Measurements from ENCODE around the gene P4HA1.

- TF ChIP-seq CTCF (IDR thresholded peaks at IDR 0.05; ENCODE audit: extremely low read depth in 1 of 2, insufficient read depth in 1 of 2, low read depth in 1 of 2, low read length in 2 of 2) = no peak
- TF ChIP-seq EZH2 (IDR thresholded peaks at IDR 0.05; ENCODE audit: borderline replicate concordance, low read depth, low read length, severe bottlenecking) = no peak
- no peak for TF ChIP-seq POLR2AphosphoS5 (IDR thresholded peaks at IDR 0.05; ENCODE audit: insufficient read depth, low read depth, low read length)
- TF ChIP-seq POLR2A (IDR thresholded peaks at IDR 0.05; ENCODE audit: low read depth, low read length) = no peak
- TF ChIP-seq MYC (IDR thresholded peaks at IDR 0.05; ENCODE audit: low read depth, low read length) = no peak
- no peak for TF ChIP-seq FOS (IDR thresholded peaks at IDR 0.05; ENCODE audit: borderline replicate concordance, insufficient read depth, low read length)
- no peak for TF ChIP-seq JUN (IDR thresholded peaks at IDR 0.05; ENCODE audit: borderline replicate concordance, insufficient read depth, insufficient read length, low read depth)
- TF ChIP-seq GATA2 (IDR thresholded peaks at IDR 0.05; ENCODE audit: insufficient read depth, insufficient read length, low read depth, low read length) = no peak
Measured at GRCh38 chr10:73119457-73119856, 22.8 kb upstream of the P4HA1 start.

Data from endothelial cell of umbilical vein (primary cell).